Right ventricle myocardium inferior (tissue), 1 donor: ENCODE measurements around the gene AHRR. TPM values are rescaled to one million over a fixed set of nuclear protein-coding genes. Genes with fewer than 3 reads are reported as not detected.
A peak's percentile ranks its signal among the peaks of the same experiment; 100 is the strongest.
"Not testable (repeated sequence)": the region's sequence is repeated elsewhere in the genome, so short reads cannot be mapped to it uniquely, and the experiment has no call there.

Source experiments
- ATAC-seq: fragments of 200-7000 bp; cut with Tn5 transposase; one replicate; pipeline ENCODE4 v1.9.1; 2020; ENCODE audit warnings: mild to moderate bottlenecking, moderate library complexity
- DNase-seq: peaks from one replicate; pipeline ENCODE4 v3.0.0; 2021; ENCODE audit errors: missing footprints
- intact Hi-C: fragments of 100-400 bp; cut with DNase I; formaldehyde crosslinking; loops from one replicate; pipeline ENCODE4 v1.11.0; 2022
- total RNA-seq: library from RNA; stranded (reverse); fragmentation: NEBNext Ultra II Directional; extraction: Animal tissue kit (Norgen Biotek cat#: 25700); gene quantifications from one replicate; pipeline ENCODE4 v1.2.1, GENCODE V29; 2021
- donor health status: DM: no; HTN: yes; CAD: no; lungs with severe emphysema.

AHRR gene
- total RNA-seq, 1 donor from 2014 or later, result 2.1 TPM

DNA sequence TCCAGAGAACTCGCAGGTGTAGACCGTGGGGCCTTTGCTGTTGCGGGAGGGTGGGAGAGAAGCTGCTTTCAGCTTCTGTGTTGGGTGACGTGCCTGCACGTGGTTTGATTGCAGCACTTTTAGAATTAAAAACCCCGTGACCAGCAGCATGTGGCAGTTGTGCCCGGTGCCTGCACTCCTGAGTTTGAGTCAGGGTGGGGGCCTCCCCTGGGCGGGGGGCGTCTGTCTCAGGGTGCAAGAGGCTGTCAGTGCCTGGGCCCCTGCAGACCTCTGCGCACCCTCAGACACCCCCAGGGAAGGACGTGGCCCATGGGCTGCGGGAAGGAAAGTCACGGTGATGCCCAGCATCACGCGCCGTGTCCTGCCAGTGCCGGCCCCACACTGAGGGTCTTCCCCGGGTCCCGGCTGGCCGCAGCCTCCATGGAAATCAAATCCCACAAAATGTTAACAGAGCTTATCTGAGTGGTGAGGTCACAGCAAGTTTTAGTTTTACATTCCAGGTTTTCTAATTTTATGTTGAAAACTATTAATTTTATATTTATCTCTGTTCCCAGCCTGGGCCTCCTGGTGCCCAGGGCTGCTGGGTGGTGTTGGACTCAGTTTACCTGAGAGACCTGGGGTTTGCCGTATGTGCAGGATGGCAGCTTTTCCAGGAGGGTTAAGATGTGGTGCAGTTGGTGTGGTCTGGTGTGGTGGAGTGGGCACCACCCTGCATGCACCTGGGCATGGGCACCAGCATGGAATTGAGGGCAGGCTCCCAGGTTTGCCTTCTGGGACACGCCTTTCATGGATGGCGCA is 33.3 kb downstream of the AHRR start:
- ATAC-seq (no peak), DNase-seq (no peak)
- intact Hi-C loops, result no loop called here

GRCh38 chr5:355379-355935 is 33.9 kb downstream of the AHRR start:
- DNase-seq (peak; percentile 51), ATAC-seq (no peak)
- intact Hi-C loops, result no loop called here

DNA sequence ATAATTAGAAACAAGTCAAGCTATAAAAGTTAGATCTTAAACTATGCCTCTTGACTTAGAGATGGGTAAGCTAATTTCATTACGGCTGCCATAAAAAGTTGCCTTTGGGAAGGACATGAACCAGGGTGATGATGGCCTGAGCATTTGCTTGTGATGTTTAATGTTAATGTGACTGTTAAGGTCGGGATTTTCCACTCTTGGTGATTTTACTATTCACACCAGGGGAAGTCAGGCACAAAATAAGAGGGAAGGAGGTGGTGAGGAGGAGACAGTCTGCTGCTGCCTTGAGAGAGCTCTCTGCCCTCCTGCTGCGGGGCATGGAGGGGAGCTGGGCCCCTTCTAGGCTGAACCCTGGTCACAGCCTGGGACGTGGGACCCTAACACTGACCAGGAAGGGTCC is 34.4 kb downstream of the AHRR start:
- no peak for DNase-seq
- ATAC-seq, result no peak
- intact Hi-C loops, result no loop called here

DNA sequence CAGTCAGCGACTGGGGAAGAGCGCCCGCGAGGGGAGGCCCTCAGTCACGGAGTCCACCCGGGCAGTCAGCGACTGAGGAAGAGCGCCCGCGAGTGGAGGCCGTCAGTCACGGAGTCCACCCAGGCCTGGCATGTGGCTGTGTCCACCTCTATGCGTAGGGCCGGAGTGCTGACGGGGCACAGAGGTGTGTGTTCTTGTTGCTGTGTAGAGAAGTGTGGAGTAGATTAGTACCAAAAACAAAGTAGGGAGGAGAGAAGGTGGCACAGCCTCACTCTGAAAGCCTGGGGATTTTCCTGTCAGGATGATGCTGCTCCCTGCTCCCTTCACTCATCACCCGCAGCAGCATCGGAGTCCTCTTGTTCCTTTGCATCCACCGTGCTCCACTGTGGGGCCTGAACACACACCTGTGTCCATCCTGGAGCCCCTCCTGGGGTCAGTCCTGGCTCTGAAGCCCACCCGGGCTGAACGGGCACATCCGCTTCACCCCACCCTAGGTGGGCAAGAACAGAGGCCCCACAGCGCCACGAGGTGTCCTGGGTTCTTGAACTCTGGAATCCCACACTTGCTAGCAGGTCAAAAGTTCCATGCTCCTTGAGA is 37.9 kb downstream of the AHRR start:
- intact Hi-C loops, result no loop called here
- peak; percentile 45 for DNase-seq
- no peak for ATAC-seq

- ATAC-seq, result no peak
- peak; percentile 50 for DNase-seq
- intact Hi-C loops, result no loop called here
Measured at GRCh38 chr5:360257-361027, 38.9 kb downstream of the AHRR start.

DNA sequence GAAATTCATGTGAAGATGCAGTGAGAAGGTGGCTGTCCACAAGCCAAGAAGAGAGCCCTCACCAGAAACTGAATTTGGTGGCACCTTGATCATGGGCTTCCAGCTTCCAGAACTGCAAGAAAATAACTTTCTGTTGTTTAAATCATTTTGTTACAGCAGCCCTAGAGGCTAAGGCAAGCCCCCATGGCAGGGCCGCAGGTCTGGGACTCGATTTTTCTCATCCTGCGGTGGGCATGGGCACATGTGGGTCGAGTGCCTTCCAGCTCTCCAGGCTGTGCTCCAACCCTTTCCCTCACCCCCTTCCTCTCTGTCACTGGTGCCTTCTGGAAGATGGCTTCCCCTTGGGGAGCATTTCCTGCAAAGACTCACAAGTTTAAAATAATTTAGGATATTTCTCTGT is 40.7 kb downstream of the AHRR start:
- peak; percentile 41 for DNase-seq
- no peak for ATAC-seq
- intact Hi-C loops, result no loop called here

GRCh38 chr5:362978-363765 is 41.7 kb downstream of the AHRR start:
- intact Hi-C loops, result no loop called here
- DNase-seq, result peak; percentile 8
- no peak for ATAC-seq

DNA sequence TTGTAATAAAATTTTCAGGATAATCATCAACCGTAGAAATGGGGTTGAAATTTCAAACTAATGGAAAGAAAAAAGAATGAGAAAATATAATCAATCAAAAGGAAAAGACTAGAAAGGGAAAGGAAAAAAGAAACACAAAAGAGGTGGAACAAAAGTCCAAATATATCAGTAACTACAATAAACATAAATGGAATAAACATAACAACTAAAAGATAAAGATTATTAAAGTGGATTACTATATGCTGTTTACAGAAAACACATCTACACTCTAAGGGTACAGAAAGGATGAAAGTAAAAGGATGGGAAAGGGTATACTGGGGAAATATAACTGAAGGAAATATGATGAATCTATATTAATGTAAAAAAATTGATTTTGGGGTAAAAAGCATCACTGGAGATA is 43.0 kb downstream of the AHRR start:
- no peak for ATAC-seq
- DNase-seq, result no peak
- intact Hi-C loops, result no loop called here

DNA sequence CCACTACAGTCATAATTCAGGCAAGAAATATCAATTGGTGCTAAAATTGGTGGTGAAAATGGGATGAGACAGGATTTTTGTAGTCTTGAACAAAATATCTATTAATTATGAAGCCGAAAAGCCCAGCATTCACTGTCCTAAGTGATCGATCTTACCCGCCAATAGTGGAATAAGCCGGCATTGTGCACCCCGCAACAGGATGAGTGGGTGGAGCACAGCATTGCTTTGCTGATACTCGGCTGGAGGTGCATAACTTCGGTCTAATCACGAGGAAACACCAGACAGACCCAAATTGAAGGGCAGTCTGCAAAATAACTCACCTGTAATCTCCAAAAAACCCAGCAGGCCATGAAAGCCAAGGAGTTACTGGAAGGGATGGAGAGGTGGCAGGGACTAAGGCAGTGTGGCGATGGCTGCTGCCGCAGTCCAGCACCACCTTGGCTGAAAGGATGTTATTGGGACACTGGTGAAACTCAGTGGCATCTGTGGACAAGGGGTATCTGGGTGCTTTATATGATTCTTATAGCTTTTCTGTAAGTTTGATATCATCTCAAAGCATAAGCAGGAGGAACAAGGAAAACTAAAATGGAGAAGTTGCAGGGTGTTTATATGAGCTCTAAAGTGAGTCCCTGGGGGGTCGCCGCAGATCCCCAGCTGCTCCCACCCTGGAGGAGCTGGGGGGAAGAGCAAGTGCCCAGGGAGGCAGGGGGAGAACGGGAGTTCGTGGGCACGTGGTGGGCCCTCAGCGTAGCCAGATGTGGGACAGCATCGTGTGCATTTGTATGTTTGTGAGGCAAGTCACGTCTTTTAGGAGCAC is 45.2 kb downstream of the AHRR start:
- DNase-seq (peak; percentile 21), ATAC-seq (no peak)
- intact Hi-C loops, result no loop called here

- peak; percentile 15 for DNase-seq
- intact Hi-C loops, result no loop called here
Measured at GRCh38 chr5:367358-368130, 46.0 kb downstream of the AHRR start.

GRCh38 chr5:368183-369084 is 46.9 kb downstream of the AHRR start:
- intact Hi-C loops, result no loop called here
- no peak for ATAC-seq
- DNase-seq, result peak; percentile 61

More at GRCh38 chr5:367358-368130, 46.0 kb downstream of the AHRR start:
- ATAC-seq, result no peak

DNA sequence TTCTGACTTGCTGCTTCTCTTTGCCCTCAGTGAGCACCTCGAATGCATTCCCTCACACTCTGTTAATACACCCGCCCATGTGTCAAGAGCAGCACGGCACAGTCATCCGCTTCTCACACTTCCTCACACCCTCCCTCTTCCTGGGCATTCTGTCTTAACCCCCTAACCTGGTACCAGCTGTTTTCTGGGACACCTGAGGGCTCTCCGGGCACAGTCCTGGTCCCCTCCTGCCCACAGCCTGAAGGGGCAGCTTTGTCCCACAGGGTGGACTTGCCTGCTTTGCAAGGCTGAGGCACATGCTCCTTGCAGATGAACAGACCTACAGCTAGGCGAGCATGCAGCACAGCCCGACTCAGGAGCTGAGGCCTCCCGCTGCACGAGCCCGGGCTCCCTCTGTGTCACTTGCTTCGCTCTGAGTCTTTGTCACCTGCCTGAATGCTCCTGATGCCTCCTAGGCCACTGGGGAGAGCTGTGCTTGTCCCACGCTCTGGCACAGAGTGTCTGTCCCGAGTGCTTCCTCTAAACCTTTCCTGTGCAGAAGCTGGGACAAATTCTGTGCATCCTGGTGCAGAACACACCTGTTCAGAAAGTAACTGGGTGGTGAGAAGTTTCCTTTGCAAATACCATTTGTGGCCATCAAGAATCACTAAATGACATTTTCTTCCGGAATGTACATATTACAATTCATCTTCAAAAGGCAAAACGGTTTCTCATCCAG is 47.8 kb downstream of the AHRR start:
- ATAC-seq, result no peak
- intact Hi-C loops, result no loop called here
- DNase-seq, result peak; percentile 22

GRCh38 chr5:369869-370236 is 48.3 kb downstream of the AHRR start:
- intact Hi-C loops, ATAC-seq: not testable (repeated sequence)
- DNase-seq, result peak; percentile 21

DNA sequence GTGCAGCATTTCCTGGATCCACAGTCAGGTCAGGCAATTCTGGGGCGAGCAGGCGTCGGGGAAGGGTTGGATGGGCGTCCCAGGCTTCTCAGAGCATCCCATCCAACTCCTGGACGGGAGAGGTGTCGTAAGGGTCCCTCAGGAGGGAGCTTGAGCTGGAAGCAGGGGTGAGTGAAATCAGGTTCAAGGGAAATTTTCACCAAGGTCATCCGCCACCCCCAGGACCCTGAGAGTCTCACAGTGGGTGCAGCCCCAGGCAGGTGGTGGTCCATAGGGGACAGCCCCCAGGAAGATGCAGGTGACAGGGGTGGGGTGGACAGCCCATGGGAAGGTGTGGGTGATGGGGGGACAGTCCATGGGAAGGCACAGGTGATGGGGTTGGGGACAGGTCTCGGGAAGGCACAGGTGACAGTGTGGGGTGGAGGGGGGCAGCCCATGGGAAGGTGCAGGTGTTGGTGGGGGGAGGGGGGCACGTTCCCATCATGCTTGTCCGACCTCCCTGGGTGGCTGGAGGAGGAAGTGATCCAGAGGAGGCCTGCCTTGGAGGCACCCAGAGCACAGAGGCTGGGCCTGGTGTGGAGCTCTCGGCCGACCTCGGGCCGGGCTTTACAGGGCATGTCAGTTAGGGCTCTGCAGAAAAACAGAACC is 48.9 kb downstream of the AHRR start:
- ATAC-seq, result no peak
- intact Hi-C loops, result no loop called here
- DNase-seq, result peak; percentile 49
